Thoracic aorta (tissue), 2 donors: Measurements from ENCODE around the gene ZMIZ1. TPM values are rescaled to one million over a fixed set of nuclear protein-coding genes. Genes with fewer than 3 reads are reported as not detected.

ENCODE experiments used
- ATAC-seq: fragments of 150-250 bp; one replicate; pipeline ENCODE4 v1.8.0; 2017; ENCODE audit warnings: low read depth; ENCODE audit not compliant: insufficient number of reproducible peaks, low FRiP score
- DNase-seq: peaks from one replicate; pipeline ENCODE4 v3.0.0-alpha.2; 2020; ENCODE audit warnings: low spot score
- H3K27ac ChIP-seq, 2 donors: fragments of 200-600 bp; sonication (generic); 1 replicate in 1 of 2; 2 replicates in 1 of 2; pipeline ENCODE4 v1.5.1; 2016; ENCODE audit warnings: mild to moderate bottlenecking in 2 of 2, moderate library complexity in 2 of 2
- H3K27me3 ChIP-seq: fragments of 200-600 bp; sonication (generic); replicated peaks from 2 replicates; pipeline ENCODE4 v1.6.0; 2016; ENCODE audit warnings: mild to moderate bottlenecking; ENCODE audit not compliant: insufficient read depth
- H3K36me3 ChIP-seq: fragments of 200-600 bp; sonication (generic); one replicate; pipeline ENCODE4 v1.5.1; 2016
- H3K4me1 ChIP-seq, 2 donors: fragments of 200-600 bp; sonication (generic); 1 replicate in 1 of 2; 2 replicates in 1 of 2; pipeline versions ENCODE4 v1.5.1 to v1.6.0; 2016; ENCODE audit warnings: low read depth in 2 of 2, mild to moderate bottlenecking in 1 of 2; ENCODE audit not compliant: control insufficient read depth in 1 of 2
- H3K4me3 ChIP-seq: fragments of 200-600 bp; sonication (generic); 2 replicates; pipeline ENCODE4 v1.5.1; 2016; ENCODE audit warnings: mild to moderate bottlenecking
- H3K9me3 ChIP-seq: fragments of 200-600 bp; sonication (generic); 2 replicates; pipeline ENCODE4 v1.5.1; 2016
- CTCF ChIP-seq: fragments of 200-600 bp; sonication (generic); IDR thresholded peaks from one replicate; pipeline ENCODE4 v1.5.1; 2019; ENCODE audit warnings: antibody characterized with exemption
- total RNA-seq, 2 donors: library from RNA; depleted of rRNA; stranded (reverse); fragments of >200 nt; gene quantifications; one replicate each; pipeline versions ENCODE4 v1.1.0 to v1.2.3, GENCODE V29; 2016

The ZMIZ1 gene
- total RNA-seq, 2 donors from 2014 or later, result 57.8 to 81.6 TPM

GRCh38 chr10:79111846-79112614 is 43.3 kb downstream of the ZMIZ1 start:
- peaks cover 8 to 35% of the 10 kb centered on the region in 2 donors for H3K4me1 ChIP-seq
- no peaks in the 10 kb centered on the region for H3K9me3 ChIP-seq
- TF ChIP-seq CTCF, result no peak
- peak overlapping the region; percentile 48 to 50 for H3K27ac ChIP-seq
- ATAC-seq (no peak), DNase-seq (no peak)
- peaks cover 6% of the 10 kb centered on the region for H3K36me3 ChIP-seq
- no peak overlapping the region for H3K4me3 ChIP-seq
- H3K27me3 ChIP-seq, result no peaks in the 10 kb centered on the region

- H3K27ac ChIP-seq, result peak overlapping the region; percentile 48 to 50
- H3K36me3 ChIP-seq, result peaks cover 6% of the 10 kb centered on the region
- no peak for ATAC-seq
- TF ChIP-seq CTCF, result no peak
- DNase-seq, result no peak
- H3K4me3 ChIP-seq, result no peak overlapping the region
- H3K4me1 ChIP-seq, result peaks cover 8 to 35% of the 10 kb centered on the region in 2 donors
- no peaks in the 10 kb centered on the region for H3K27me3 ChIP-seq
- no peaks in the 10 kb centered on the region for H3K9me3 ChIP-seq
Observed at GRCh38 chr10:79112881-79113431, 44.2 kb downstream of the ZMIZ1 start.

- Histone ChIP-seq H3K4me3 (no peak overlapping the region), H3K9me3 (no peaks in the 10 kb centered on the region), H3K4me1 (peaks cover 8 to 35% of the 10 kb centered on the region in 2 donors), H3K27me3 (no peaks in the 10 kb centered on the region), H3K27ac (peak overlapping the region in 1 of 2 donors; percentile 50), H3K36me3 (peaks cover 6% of the 10 kb centered on the region)
- no peak for TF ChIP-seq CTCF
- no peak for DNase-seq
- ATAC-seq, result no peak
Observed at GRCh38 chr10:79113827-79114226, 45.1 kb downstream of the ZMIZ1 start.

- no peak overlapping the region for H3K27ac ChIP-seq
- ATAC-seq, result no peak
- H3K27me3 ChIP-seq, result no peaks in the 10 kb centered on the region
- DNase-seq, result no peak
- peaks cover 8 to 35% of the 10 kb centered on the region in 2 donors for H3K4me1 ChIP-seq
- TF ChIP-seq CTCF, result no peak
- H3K36me3 ChIP-seq, result peaks cover 6% of the 10 kb centered on the region
- no peaks in the 10 kb centered on the region for H3K9me3 ChIP-seq
- no peak overlapping the region for H3K4me3 ChIP-seq
Observed at GRCh38 chr10:79115302-79115701, 46.5 kb downstream of the ZMIZ1 start.

- Histone ChIP-seq H3K27me3 (no peaks in the 10 kb centered on the region), H3K4me3 (no peak overlapping the region), H3K4me1 (peaks cover 8 to 35% of the 10 kb centered on the region in 2 donors), H3K36me3 (no peaks in the 10 kb centered on the region), H3K27ac (no peak overlapping the region), H3K9me3 (no peaks in the 10 kb centered on the region)
- ATAC-seq (no peak), DNase-seq (no peak)
- TF ChIP-seq CTCF, result no peak
Observed at GRCh38 chr10:79116368-79116767, 47.6 kb downstream of the ZMIZ1 start.
